ENCODE data around the gene WSB2.

Gene WSB2

DNA sequence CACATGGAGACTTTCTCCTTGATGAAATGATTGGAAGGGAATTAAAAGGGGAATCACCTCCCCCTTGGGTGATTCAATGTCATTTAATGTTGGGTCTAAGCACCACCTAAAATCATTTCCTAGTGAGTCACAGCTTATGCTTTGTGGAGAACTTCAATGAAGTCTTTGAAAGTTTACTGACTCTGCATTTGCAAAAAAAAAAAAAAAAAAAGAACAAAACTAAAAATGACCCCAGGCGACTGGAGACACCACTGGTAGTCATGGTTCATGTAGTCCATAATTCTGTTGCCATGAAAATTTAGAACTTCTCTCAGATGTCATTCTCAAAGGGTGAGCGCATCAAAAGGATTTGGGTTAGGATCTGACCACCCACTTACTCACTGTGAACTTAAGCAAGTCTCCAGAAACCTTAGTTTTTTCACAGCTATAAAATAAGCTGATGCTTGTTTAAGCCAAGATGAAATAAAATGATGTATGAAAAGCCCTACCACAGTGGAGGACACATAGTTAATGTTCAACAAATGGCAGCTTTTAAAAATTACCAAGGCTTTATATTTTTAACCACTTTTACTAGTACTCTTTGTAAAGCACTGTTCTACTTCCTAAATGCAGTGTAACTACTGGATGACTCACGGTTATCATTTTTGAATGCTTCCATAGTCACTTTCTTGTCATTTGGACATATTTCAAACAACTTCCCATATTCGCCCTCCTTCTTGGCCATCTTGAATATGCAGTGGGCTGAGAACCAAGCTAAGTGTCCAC lies 74.1 kb downstream of the WSB2 start:
- DNase-seq: no peak

GRCh38 chr12:117985182-117985581 lies 75.8 kb downstream of the WSB2 start:
- no peak for DNase-seq
